Dedifferentiated amniotic fluid mesenchymal stem cell (primary cell): Measurements from ENCODE around the gene GOLGA8H.
"Not testable (repeated sequence)": the region's sequence is repeated elsewhere in the genome, so short reads cannot be mapped to it uniquely, and the experiment has no call there.

Source experiments
- DNase-seq: peaks from one replicate; pipeline ENCODE4 v3.0.0-alpha.2; 2016; ENCODE audit errors: extremely low spot score

Gene GOLGA8H, protein sequence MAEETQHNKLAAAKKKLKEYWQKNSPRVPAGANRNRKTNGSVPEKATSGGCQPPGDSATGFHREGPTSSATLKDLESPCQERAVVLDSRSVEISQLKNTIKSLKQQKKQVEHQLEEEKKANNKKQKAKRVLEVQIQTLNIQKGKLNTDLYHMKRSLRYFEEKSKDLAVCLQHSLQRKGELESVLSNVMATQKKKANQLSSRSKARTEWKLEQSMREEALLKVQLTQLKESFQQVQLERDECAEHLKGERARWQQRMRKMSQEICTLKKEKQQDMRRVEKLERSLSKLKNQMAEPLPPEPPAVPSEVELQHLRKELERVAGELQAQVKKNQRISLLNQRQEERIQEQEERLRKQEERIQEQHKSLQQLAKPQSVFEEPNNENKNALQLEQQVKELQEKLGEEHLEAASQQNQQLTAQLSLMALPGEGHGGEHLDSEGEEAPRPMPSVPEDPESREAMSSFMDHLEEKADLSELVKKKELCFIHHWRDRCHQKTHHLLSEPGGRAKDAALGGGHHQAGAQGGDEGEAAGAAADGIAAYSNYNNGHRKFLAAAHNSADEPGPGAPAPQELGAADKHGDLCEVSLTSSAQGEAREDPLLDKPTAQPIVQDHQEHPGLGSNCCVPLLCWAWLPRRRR

DNA sequence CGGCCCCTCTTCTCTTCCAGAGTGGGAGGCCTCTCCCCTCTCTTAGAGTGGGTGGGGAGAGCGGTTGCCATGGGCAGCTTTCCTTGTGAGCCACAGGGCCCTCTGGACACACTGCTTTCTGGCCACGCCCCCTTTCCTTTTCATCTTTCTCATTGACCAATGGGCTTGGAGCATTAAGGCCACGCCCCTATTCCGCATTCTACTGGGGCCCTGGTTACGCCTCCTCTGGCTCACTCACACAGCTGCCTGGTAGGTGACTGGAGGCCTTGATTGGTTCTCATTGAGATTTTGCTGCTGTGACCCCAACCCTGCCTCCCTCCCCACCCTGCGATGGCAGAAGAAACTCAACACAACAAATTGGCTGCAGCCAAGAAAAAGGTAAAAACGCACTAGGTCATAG lies at the start of gene GOLGA8H:
GOLGA8H (plus strand) TSS at position 233 of the 400 bp plus-strand sequence; CDS start at position 331, 98 bp downstream.
- not testable (repeated sequence) for DNase-seq

DNA sequence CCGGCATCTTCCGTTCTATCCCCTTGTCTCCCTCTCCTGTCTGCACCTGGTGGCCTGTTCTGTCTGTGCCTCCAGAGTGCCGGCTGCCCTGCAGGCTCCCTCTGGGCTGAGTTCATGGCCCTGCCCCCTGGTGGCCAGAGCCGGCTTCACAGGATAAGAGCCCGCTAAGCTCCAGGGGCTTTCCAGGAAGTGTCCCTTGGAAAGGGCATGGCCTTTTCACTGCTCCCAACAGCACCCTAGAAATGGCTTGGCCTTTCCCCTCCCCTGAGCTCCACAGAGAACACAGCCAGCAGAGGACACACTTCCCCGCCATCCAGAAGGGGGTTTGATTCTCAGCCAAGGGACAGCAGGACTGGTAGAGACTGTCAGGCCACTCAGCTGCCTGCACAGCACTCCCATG lies 36.9 kb upstream of the GOLGA8H start:
- DNase-seq = not testable (repeated sequence)

DNA sequence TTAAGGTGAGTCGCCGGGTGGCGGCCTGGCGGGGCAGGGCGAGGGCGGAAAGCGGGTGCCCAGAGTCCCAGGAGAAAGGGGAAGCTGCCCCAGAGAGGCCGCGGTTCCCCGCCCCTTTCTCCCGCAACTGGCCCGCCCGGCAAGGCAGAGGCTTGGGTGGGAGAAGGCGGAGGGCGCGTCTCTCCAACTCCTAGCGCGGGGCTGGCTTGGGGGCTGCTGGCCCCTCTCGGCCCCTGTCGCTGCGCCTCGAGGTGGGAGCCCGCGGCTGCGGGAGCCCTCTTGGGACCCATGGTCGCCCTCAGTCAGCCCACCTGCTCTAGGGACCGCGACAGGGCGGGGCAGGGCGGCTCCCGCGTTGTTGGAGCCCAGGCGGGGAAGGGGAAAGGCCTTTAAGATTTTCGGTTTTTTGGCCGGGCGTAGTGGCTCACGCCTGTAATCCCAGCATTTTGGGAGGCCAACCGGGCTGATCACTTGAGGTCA lies 30.8 kb upstream of the GOLGA8H start:
- not testable (repeated sequence) for DNase-seq

DNA sequence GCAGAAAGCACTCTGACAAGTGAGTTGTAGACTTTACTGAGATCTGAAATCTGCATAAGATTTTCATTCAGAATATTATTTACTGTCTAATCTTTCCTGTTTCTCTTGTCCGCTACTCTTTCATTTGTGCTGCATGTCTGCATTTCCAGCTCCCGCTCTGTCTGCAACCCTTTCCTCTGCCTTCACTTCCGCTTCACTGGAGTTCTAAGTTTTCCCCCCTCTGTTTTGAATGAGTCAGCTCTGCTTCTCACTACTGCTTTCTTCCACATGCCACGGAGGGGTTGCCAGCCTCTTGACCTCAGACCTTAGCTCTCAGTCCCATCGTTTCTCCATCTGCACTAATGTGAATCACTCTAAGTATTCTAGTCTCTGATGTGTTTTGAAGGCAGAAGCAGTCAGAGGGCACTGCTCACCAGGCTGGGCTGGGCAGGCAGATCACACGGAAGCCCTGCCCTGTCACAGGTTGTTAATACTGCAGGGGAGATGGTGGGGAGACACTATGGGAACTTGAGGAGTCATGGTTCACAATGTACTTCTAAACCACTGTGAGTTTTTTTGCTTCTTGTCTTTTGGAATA lies 24.3 kb upstream of the GOLGA8H start:
- DNase-seq = not testable (repeated sequence)

DNA sequence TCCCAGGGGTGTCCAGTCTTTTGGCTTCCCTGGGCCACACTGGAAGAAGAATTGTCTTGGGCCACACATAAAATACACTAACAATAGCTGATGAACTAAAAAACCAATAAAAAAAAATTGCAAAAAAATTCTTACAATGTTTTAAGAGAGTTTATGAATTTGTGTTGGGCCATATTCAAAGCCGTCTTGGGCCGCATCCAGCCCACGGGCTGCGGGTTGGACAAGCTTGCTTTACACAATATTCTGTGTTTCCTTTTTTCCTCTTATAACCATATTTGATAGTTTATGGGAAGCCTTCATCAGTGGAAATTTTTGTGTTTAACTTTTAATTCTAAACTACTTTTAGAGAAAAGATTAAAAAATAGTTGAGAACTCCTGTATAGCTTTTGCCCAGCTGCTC lies 23.1 kb upstream of the GOLGA8H start:
- DNase-seq = not testable (repeated sequence)

DNA sequence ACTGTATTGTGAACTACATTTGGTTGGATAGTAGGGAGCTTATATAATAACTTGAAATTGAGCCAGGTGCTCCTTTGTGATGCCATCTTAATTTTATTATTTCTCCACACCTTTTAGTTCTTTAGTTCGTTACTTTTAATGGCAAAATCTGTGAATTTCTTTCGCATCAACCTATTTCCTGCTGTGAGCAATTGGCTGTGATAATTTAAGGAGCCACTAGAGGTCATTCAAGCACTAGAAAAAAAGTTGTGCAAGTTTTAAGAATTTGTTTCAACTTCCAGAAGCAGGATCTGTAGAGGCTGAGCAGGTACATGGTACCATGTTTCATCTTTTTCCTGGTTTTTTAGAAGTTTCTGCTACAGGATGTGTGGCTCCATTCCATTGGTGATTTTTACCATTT lies 4.9 kb upstream of the GOLGA8H start:
- DNase-seq = not testable (repeated sequence)

DNA sequence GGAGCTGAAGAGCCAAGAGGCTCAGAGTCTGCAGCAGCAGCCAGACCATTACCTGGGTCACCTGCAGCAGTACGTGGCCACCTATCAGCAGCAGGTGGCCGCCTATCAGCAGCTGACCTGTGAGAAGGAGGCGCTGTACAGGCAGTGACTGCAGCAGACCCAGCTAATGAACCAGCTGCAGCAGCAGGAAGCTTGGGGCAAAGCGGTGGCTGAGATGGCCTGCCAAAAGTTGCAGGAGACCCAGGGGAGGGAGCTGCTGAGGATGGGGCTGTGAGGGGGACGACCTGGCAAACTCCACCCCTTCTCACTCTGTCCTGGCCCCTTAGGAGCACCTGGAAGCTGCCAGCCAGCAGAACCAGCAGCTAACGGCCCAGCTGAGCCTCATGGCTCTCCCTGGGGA lies 8.4 kb downstream of the GOLGA8H start:
- not testable (repeated sequence) for DNase-seq

DNA sequence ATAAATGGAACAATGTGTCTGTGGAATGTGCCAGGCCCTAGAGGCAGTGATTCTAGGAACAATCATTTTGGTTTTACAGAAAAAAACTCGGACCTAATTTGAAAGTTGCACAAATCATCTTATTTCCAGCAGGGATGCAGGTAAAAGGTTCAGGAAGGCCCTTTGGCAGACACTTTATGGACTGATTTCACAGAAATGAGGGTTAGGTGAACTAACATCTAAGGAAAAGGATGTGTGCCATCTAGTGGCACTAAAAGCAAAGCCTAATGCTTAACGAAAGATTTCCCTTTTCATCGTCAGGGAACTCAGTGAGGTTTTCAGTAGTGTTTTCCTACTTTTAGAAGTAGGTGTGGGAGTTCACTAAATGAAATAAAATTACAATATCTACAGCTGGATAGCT lies 17.5 kb downstream of the GOLGA8H start:
- DNase-seq = peak; percentile 15

DNA sequence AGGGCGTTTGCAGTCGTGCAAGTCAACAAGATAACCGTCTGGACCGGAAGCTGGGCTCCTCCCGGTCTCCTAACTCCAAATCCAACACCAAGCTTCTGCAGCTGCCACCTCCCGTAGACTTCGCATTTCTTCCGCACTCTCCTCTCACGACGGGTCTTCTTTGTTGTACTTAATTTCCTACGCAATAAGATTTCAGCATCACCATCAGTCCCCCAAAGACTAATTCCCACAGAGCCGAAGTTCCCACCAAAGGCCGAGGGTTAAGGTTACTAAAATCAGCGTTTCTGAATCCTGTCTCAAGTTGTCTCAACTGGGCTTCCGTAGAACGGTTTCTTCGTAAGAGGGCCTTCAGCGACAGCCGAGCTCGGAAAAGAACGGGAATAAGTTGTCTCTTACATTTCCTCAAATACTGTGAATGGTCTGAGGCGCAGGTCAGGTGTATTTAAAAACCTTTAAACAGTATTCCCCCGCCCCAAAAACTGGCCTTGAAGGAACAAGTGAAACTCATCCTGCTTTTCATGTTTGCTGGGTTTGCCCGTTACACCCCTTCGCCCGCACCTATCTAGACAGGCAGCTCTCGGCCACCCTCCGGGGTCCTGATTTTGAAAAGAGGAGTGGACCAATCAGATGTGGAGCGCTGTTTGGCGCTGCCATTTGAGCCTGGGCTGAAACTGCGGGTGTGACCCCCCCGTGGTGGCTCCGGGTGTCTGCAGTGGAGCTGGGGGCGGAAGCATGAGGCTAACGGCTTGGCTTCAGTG lies 21.8 kb downstream of the GOLGA8H start, which contains the start of gene ARHGAP11B:
ARHGAP11B (plus strand) TSS at position 693 of the 758 bp plus-strand sequence.
- peak; percentile 91 for DNase-seq

DNA sequence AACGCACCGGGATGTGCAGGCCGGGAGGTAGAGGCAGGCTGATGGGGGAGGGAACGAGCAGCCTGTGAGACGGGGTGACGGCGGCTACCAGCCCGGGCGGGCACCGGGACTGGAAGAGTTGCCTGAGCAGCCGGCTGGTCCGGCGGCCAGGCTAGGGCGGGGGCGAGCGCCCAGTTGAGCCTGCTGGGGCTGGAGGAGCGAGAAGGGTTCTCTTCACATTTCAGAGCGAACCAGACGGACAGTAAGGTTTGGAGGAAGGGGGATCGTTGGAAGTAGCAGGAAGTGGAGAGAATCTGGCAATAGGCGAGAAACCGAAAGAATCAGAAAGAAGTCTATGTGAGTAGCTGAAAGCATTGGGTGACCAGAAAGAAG lies 22.4 kb downstream of the GOLGA8H start:
- DNase-seq = not testable (repeated sequence)

DNA sequence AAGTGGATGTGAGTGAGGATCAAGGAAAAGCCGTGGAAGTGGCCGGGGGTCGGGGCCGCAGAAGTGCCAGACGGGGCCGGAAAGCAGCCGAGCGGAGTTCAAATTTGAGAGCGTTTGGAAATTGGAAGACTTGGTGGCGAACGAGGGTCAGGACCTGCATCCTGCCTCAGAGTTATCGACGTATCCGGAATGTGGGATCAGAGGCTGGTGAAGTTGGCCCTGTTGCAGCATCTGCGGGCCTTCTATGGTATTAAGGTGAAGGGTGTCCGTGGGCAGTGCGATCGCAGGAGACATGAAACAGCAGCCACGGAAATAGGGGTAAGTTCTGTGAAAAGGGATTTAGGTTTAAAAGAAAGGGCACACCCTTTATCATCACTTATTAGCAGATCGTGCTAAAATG lies 22.8 kb downstream of the GOLGA8H start:
- not testable (repeated sequence) for DNase-seq

DNA sequence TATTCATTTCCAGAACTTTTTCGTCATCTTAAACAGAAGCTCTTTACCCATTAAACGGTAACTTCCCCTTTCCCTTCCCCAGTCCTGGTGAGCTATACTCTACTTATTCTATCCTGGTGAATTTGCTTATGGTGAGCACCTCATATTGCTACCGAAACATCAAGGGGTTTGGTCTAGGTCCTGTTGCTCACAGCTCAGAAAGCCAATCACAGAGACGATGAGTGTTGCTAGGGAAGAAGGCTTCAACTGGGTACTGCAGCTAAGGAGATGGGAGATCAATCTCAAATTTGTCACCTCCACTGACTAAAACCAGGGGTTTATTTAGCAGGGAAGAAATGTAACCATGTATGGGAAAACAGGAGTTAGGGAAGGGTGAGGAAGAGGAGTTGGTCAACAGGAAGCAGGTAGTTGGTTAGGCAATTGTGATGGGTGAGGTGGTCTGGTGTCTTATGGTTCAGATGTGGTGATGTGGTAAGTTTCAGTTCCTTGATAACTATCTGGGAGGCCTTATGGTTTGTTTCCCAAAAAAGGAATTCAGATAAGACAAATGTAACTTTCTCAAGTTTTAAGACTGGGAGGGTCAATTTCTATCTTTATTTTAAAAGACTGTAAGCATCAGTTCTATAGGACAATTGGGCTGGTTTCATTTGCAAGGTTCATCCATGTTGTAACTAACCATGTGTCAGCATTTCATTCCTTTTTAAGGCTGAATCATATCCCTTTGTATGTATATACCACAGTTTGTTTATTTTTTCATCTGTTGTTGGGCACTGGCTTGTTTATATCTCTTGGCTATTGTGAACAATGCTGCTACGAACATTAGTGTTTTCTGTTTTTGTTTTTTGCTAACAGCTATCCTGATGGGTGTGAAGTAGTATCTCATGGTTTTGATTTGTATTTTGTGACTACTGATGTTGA lies 46.4 kb downstream of the GOLGA8H start:
- DNase-seq = no peak

DNA sequence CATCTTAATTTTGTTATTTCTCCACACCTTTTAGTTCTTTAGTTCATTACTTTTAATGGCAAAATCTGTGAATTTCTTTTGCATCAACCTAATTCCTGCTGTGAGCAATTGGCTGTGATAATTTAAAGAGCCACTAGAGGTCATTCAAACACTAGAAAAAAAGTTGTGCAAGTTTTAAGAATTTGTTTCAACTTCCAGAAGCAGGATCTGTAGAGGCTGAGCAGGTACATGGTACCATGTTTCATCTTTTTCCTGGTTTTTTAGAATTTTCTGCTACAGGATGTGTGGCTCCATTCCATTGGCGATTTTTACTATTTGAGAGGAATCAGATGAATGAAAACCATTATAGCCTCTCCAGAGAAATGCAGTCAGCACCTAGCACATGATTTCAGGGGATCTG lies 57.3 kb downstream of the GOLGA8H start:
- peak; percentile 23 for DNase-seq
